Liver (tissue), 9 donors: ENCODE results near the gene ENKD1. TPM values are rescaled to one million over a fixed set of nuclear protein-coding genes. Genes with fewer than 3 reads are reported as not detected.

Experiments
- DNase-seq: peaks from one replicate; pipeline ENCODE4 v3.0.0-alpha.2; 2017; ENCODE audit warnings: low spot score
- H3K27ac ChIP-seq, 2 donors: one replicate each; pipeline ENCODE4 v1.7.0; 2013; ENCODE audit warnings: inconsistent platforms in 2 of 2, low read length in 2 of 2, control low read depth in 1 of 2, low read depth in 1 of 2, mild to moderate bottlenecking in 1 of 2
- H3K27me3 ChIP-seq, 4 donors: one replicate each; pipeline versions ENCODE4 v1.6.1 to v1.7.0; 2013; ENCODE audit warnings: low read length in 3 of 4, inconsistent platforms in 1 of 4, mild to moderate bottlenecking in 1 of 4, moderate library complexity in 1 of 4; ENCODE audit not compliant: control insufficient read depth in 4 of 4, insufficient read depth in 4 of 4
- H3K36me3 ChIP-seq, 4 donors: one replicate each; pipeline versions ENCODE4 v1.6.1 to v1.7.0; 2013; ENCODE audit warnings: low read length in 3 of 4, mild to moderate bottlenecking in 3 of 4, low read depth in 1 of 4, moderate library complexity in 1 of 4; ENCODE audit not compliant: control insufficient read depth in 4 of 4, insufficient read depth in 3 of 4
- H3K4me1 ChIP-seq, 4 donors: one replicate each; pipeline versions ENCODE4 v1.6.1 to v1.7.0; 2013; ENCODE audit warnings: low read length in 3 of 4, mild to moderate bottlenecking in 3 of 4, moderate library complexity in 1 of 4; ENCODE audit not compliant: control insufficient read depth in 4 of 4, insufficient read depth in 4 of 4
- H3K4me3 ChIP-seq, 3 donors: one replicate each; pipeline versions ENCODE4 v1.6.1 to v1.7.0; 2013; ENCODE audit warnings: low read length in 3 of 3, control low read depth in 1 of 3, low read depth in 1 of 3, mild to moderate bottlenecking in 1 of 3
- H3K9ac ChIP-seq, 2 donors: one replicate each; pipeline ENCODE4 v1.7.0; 2013; ENCODE audit warnings: low read length in 2 of 2, mild to moderate bottlenecking in 2 of 2, moderate library complexity in 2 of 2, control low read depth in 1 of 2, low read depth in 1 of 2
- H3K9me3 ChIP-seq, 4 donors: one replicate each; pipeline versions ENCODE4 v1.6.1 to v1.7.0; 2013; ENCODE audit warnings: low read length in 3 of 4; ENCODE audit not compliant: control insufficient read depth in 4 of 4
- ATF3 ChIP-seq: IDR thresholded peaks from 2 replicates; pipeline ENCODE4 v1.6.1; 2016; ENCODE audit warnings: antibody characterized with exemption
- CTCF ChIP-seq: fragments of 150-350 bp; IDR thresholded peaks from 2 replicates; pipeline ENCODE4 v1.5.1; 2017; ENCODE audit warnings: improper control_type of control experiment, low read depth, low read length; ENCODE audit not compliant: missing input control
- EGR1 ChIP-seq, 2 donors: IDR thresholded peaks; 2 replicates each; pipeline ENCODE4 v1.6.1; 2016 to 2018; ENCODE audit warnings: antibody characterized with exemption in 2 of 2, low read depth in 2 of 2
- FOXA1 ChIP-seq: IDR thresholded peaks from 2 replicates; pipeline ENCODE4 v1.6.1; 2016; ENCODE audit warnings: antibody characterized with exemption
- FOXA2 ChIP-seq: IDR thresholded peaks from 2 replicates; pipeline ENCODE4 v1.6.1; 2016; ENCODE audit warnings: antibody characterized with exemption
- GABPA ChIP-seq, 2 donors: IDR thresholded peaks in 1 of 2; conservative IDR thresholded peaks in 1 of 2; 2 replicates each; pipeline ENCODE4 v1.6.1; 2016; ENCODE audit warnings: antibody characterized with exemption in 2 of 2, mild to moderate bottlenecking in 1 of 2, moderate library complexity in 1 of 2
- HNF4A ChIP-seq, 2 donors: conservative IDR thresholded peaks; 2 replicates each; pipeline ENCODE4 v1.6.1; 2016; ENCODE audit warnings: antibody characterized with exemption in 2 of 2, mild to moderate bottlenecking in 2 of 2
- HNF4G ChIP-seq: IDR thresholded peaks from 2 replicates; pipeline ENCODE4 v1.6.1; 2016; ENCODE audit warnings: antibody characterized with exemption
- JUND ChIP-seq, 2 donors: IDR thresholded peaks; 2 replicates each; pipeline ENCODE4 v1.6.1; 2016; ENCODE audit warnings: antibody characterized with exemption in 2 of 2
- MAX ChIP-seq: IDR thresholded peaks from 2 replicates; pipeline ENCODE4 v1.6.1; 2016; ENCODE audit warnings: antibody characterized with exemption
- NR2F2 ChIP-seq: IDR thresholded peaks from 2 replicates; pipeline ENCODE4 v1.6.1; 2016; ENCODE audit warnings: antibody characterized with exemption
- RAD21 ChIP-seq, 2 donors: IDR thresholded peaks; 2 replicates each; pipeline ENCODE4 v1.6.1; 2016; ENCODE audit warnings: antibody characterized with exemption in 2 of 2, mild to moderate bottlenecking in 2 of 2
- REST ChIP-seq: IDR thresholded peaks from 2 replicates; pipeline ENCODE4 v1.6.1; 2016; ENCODE audit warnings: antibody characterized with exemption, mild to moderate bottlenecking
- RXRA ChIP-seq, 2 donors: IDR thresholded peaks; 2 replicates each; pipeline ENCODE4 v1.6.1; 2017 to 2018; ENCODE audit warnings: antibody characterized with exemption in 2 of 2, mild to moderate bottlenecking in 1 of 2
- SP1 ChIP-seq: IDR thresholded peaks from 2 replicates; pipeline ENCODE4 v1.6.1; 2018; ENCODE audit warnings: antibody characterized with exemption, mild to moderate bottlenecking
- TAF1 ChIP-seq: conservative IDR thresholded peaks from 2 replicates; pipeline ENCODE4 v1.6.1; 2016; ENCODE audit warnings: antibody characterized with exemption, mild to moderate bottlenecking
- YY1 ChIP-seq: IDR thresholded peaks from 2 replicates; pipeline ENCODE4 v1.6.1; 2016; ENCODE audit warnings: antibody characterized with exemption, mild to moderate bottlenecking
- ZBTB33 ChIP-seq: IDR thresholded peaks from 2 replicates; pipeline ENCODE4 v1.6.1; 2016; ENCODE audit warnings: antibody characterized with exemption
- WGBS: extraction: QIAGEN DNeasy Blood & Tissue Kit; methylation state at CpG from one replicate; pipeline ENCODE4 v1.1.7; 2013; 5-methylcytosine and 5-hydroxymethylcytosine counted together
- polyA plus RNA-seq, 2 donors: library from polyadenylated mRNA; stranded (reverse) in 1 of 2; unstranded in 1 of 2; fragments of 200-250 nt in 1 of 2; fragments of >200 nt in 1 of 2; fragmentation: Nextera tagmentation in 1 of 2; extraction: Ambion mirVana in 1 of 2; gene quantifications; one replicate each; pipeline versions ENCODE4 v1.2.1 to v1.2.3, GENCODE V29; 2013 to 2015
- total RNA-seq, 2 donors: library from RNA; depleted of rRNA; stranded (reverse); fragments of >200 nt; gene quantifications; one replicate each; pipeline ENCODE4 v1.2.3, GENCODE V29; 2014
- donor health status: healthy.
- donor health status: healthy.
- donor health status: healthy.
- donor health status: healthy.
- donor health status: healthy.

Gene ENKD1
- total RNA-seq: 1 to 10 TPM; 3.0 to 7.8 TPM
- 1 to 10 TPM; 2.6 to 6.5 TPM for polyA plus RNA-seq

GRCh38 chr16:67666559-67667452 is at the start of gene ENKD1, which contains the start of gene C16orf86:
Gene ENKD1, minus strand, starts transcription at chr16:67666750. Its CDS starts 308 bp downstream, at chr16:67666442.
Gene C16orf86, plus strand, starts transcription at chr16:67666814. Its CDS starts 157 bp downstream, at chr16:67666971.
- peaks cover 14 to 65% (median 45%) of the 10 kb centered on the region in 4 donors for H3K4me1 ChIP-seq

More at GRCh38 chr16:67666559-67667452, at the start of gene ENKD1, which contains the start of gene C16orf86:
- Histone ChIP-seq H3K36me3 (no peaks in the 10 kb centered on the region), H3K9me3 (no peaks in the 10 kb centered on the region), H3K27me3 (no peaks in the 10 kb centered on the region), H3K27ac (peak within 1 kb of the TSS; percentile 92 to 94), H3K4me3 (peak within 1 kb of the TSS; percentile 57 to 80 (median 70)), H3K9ac (peak within 1 kb of the TSS; percentile 62 to 86)
- DNase-seq: peak; percentile 81
- 4% methylated on average over 78 of the region's 78 CpGs for WGBS
- TF ChIP-seq NR2F2 (peak; percentile 71), EGR1 (IDR thresholded peaks at IDR 0.05; ENCODE audit: low read depth in 2 of 2) (no peak), RAD21 (IDR thresholded peaks at IDR 0.05) (no peak), ATF3 (no peak), GABPA (IDR thresholded peaks at IDR 0.05 in 1 of 2, conservative IDR thresholded peaks at IDR 0.05 in 1 of 2) (peak in 1 of 2 donors; percentile 75), MAX (no peak), ZBTB33 (no peak), FOXA1 (no peak), RXRA (IDR thresholded peaks at IDR 0.05) (no peak), JUND (IDR thresholded peaks at IDR 0.05) (no peak), YY1 (peak; percentile 10), TAF1 (no peak), FOXA2 (no peak), REST (no peak), HNF4A (conservative IDR thresholded peaks at IDR 0.05) (no peak), HNF4G (no peak), CTCF (no peak), SP1 (no peak)
